GM20431 (cell line): Measurements from ENCODE around the gene DLG5.

Experiments used
- in situ Hi-C: fragments of 300-500 bp; cut with MseI, MboI; formaldehyde crosslinking; loops from one replicate; pipeline ENCODE4 v1.15.0; 2020; ENCODE audit warnings: low sequenced_read_pairs; ENCODE audit not compliant: unreplicated experiment

The DLG5 gene

GRCh38 chr10:77873536-77874380 lies 52.8 kb downstream of the DLG5 start:
- in situ Hi-C loops = no loop called here

GRCh38 chr10:77872947-77873535 lies 53.5 kb downstream of the DLG5 start:
- in situ Hi-C loops = no loop called here

GRCh38 chr10:77872151-77872946 lies 54.2 kb downstream of the DLG5 start:
- in situ Hi-C loops = no loop called here

GRCh38 chr10:77869626-77870420 lies 56.7 kb downstream of the DLG5 start:
- in situ Hi-C loops = no loop called here

- in situ Hi-C loops = no loop called here
Measured at GRCh38 chr10:77868523-77868922, 58.0 kb downstream of the DLG5 start.

- in situ Hi-C loops = no loop called here
Measured at GRCh38 chr10:77867124-77867719, 59.3 kb downstream of the DLG5 start.

- in situ Hi-C loops = no loop called here
Measured at GRCh38 chr10:77866598-77866997, 60.0 kb downstream of the DLG5 start.

- in situ Hi-C loops = no loop called here
Measured at GRCh38 chr10:77865580-77866324, 60.8 kb downstream of the DLG5 start.

- in situ Hi-C loops = no loop called here
Measured at GRCh38 chr10:77864151-77864851, 62.3 kb downstream of the DLG5 start.

GRCh38 chr10:77863446-77863845 lies 63.1 kb downstream of the DLG5 start:
- in situ Hi-C loops = no loop called here

GRCh38 chr10:77862595-77862994 lies 64.0 kb downstream of the DLG5 start:
- in situ Hi-C loops = no loop called here

GRCh38 chr10:77861366-77861765 lies 65.2 kb downstream of the DLG5 start:
- in situ Hi-C loops = no loop called here

GRCh38 chr10:77859865-77860282 lies 66.7 kb downstream of the DLG5 start:
- in situ Hi-C loops = no loop called here

- in situ Hi-C loops = no loop called here
Measured at GRCh38 chr10:77859200-77859864, 67.2 kb downstream of the DLG5 start.

- in situ Hi-C loops = no loop called here
Measured at GRCh38 chr10:77857272-77857671, 69.3 kb downstream of the DLG5 start.

- in situ Hi-C loops = no loop called here
Measured at GRCh38 chr10:77856566-77856965, 70.0 kb downstream of the DLG5 start.

GRCh38 chr10:77855404-77856155 lies 71.0 kb downstream of the DLG5 start:
- in situ Hi-C loops = no loop called here
